Heart left ventricle (tissue), 16 donors: ENCODE measurements around the gene HOXD8. TPM values are rescaled to one million over a fixed set of nuclear protein-coding genes. Genes with fewer than 3 reads are reported as not detected.
A peak's percentile ranks its signal among the peaks of the same experiment; 100 is the strongest.

Experiments
- ATAC-seq, 4 donors: fragments of 200-7000 bp; cut with Tn5 transposase; one replicate each; pipeline ENCODE4 v1.9.1; 2020 to 2022; ENCODE audit warnings: moderate library complexity in 4 of 4, mild to moderate bottlenecking in 3 of 4, moderate number of reproducible peaks in 1 of 4
- DNase-seq, 5 donors: peaks; one replicate each; pipeline ENCODE4 v3.0.0-alpha.2; 2020
- H3K27ac ChIP-seq, 12 donors: fragments of 200-600 bp; sonication (generic) in 4 of 12; one replicate each; pipeline versions ENCODE4 v1.5.0 to v1.8.0; 2016 to 2022; ENCODE audit warnings: mild to moderate bottlenecking in 2 of 12
- H3K27me3 ChIP-seq, 9 donors: fragments of 200-600 bp; sonication (generic) in 2 of 9; one replicate each; pipeline versions ENCODE4 v1.5.1 to v1.8.0; 2016 to 2022; ENCODE audit warnings: mild to moderate bottlenecking in 3 of 9
- H3K36me3 ChIP-seq, 9 donors: fragments of 200-600 bp; sonication (generic) in 2 of 9; one replicate each; pipeline versions ENCODE4 v1.5.0 to v1.8.0; 2018 to 2022; ENCODE audit warnings: mild to moderate bottlenecking in 2 of 9
- H3K4me1 ChIP-seq, 12 donors: fragments of 200-600 bp; sonication (generic) in 4 of 12; one replicate each; pipeline versions ENCODE4 v1.5.0 to v1.8.0; 2016 to 2022; ENCODE audit warnings: mild to moderate bottlenecking in 3 of 12
- H3K4me3 ChIP-seq, 12 donors: fragments of 200-600 bp; sonication (generic) in 4 of 12; one replicate each; pipeline versions ENCODE4 v1.5.0 to v1.8.0; 2017 to 2022; ENCODE audit warnings: mild to moderate bottlenecking in 9 of 12, moderate library complexity in 4 of 12
- H3K9me3 ChIP-seq, 12 donors: fragments of 200-600 bp; sonication (generic) in 4 of 12; one replicate each; pipeline versions ENCODE4 v1.5.0 to v1.8.0; 2016 to 2022; ENCODE audit warnings: mild to moderate bottlenecking in 1 of 12
- CTCF ChIP-seq, 12 donors: fragments of 200-600 bp; sonication (generic) in 4 of 12; IDR thresholded peaks; one replicate each; pipeline versions ENCODE4 v1.5.0 to v1.8.0; 2018 to 2022; ENCODE audit warnings: antibody characterized with exemption in 12 of 12, mild to moderate bottlenecking in 5 of 12
- POLR2A ChIP-seq, 2 donors: fragments of 450-650 bp; IDR thresholded peaks; one replicate each; pipeline ENCODE4 v1.6.1; 2017; ENCODE audit warnings: antibody characterized with exemption in 2 of 2, mild to moderate bottlenecking in 2 of 2, moderate library complexity in 2 of 2
- WGBS, 4 donors: extraction: QIAGEN DNeasy Blood & Tissue Kit in 2 of 4; methylation state at CpG; one replicate each; pipeline versions ENCODE4 v1.1.5 to v1.1.7; 2013 to 2018; 5-methylcytosine and 5-hydroxymethylcytosine counted together
- intact Hi-C, 10 donors: fragments of 100-400 bp; cut with DNase I; formaldehyde crosslinking; loops; one replicate each; pipeline versions ENCODE4 v1.11.1 to v1.14.2; 2022
- polyA plus RNA-seq, 2 donors: library from polyadenylated mRNA; stranded (reverse); fragments of 200-250 nt; gene quantifications; one replicate each; pipeline ENCODE4 v1.2.3, GENCODE V29; 2013
- total RNA-seq, 9 donors: library from RNA; depleted of rRNA in 2 of 9; stranded (reverse); fragments of >200 nt in 2 of 9; fragmentation: NEBNext Ultra II Directional in 3 of 9; extraction: Animal tissue kit (Norgen Biotek cat#: 25700) in 3 of 9; gene quantifications; one replicate each; pipeline versions ENCODE4 v1.1.0 to v1.2.4, GENCODE V29; 2016 to 2023
- donor health status: ischemic (EF 13 %, LVEDD 7.1; RV severe dilation, severe dysfunction).
- donor health status: healthy with polysubstance abuse.
- donor health status: DM: no; HTN: yes; CAD: no.
- donor health status: DM: no; HTN: no; CAD: no.
- donor health status: ischemic (EF 25% LVEDD 6.9; RV normal size, moderate dysfunction).
- donor health status: ischemic (EF 25% LVEDD 5.7; RV mildly dilated, moderate dysfunction).
- donor health status: healthy.
- donor health status: DM: yes; HTN: yes; CAD: no.
- donor health status: ischemic (EF 35%, LVEDD 5.7; RV mildly dilated, moderate dysfunction).
- donor health status: nonischemic (EF 11% LVEDD 7.7; RV severe dilation, severe dysfunction).
- donor health status: DM: yes; HTN: yes; CAD: no.
- donor health status: PGD.
- donor health status: ischemic (EF 29% LVEDD 5.4; RV normal size, mild dysfunction).
- donor health status: nonischemic (EF 23%, LVEDD 6.1; RV moderate dilation, normal function).

HOXD8 gene
- total and polyA plus RNA-seq, 11 donors, result 0.21 to 1.8 (median 0.53) TPM

GRCh38 chr2:176172895-176173566 lies 43.5 kb downstream of the HOXD8 start:
- peaks cover 55 to 100% (median 95%) of the 10 kb centered on the region in 9 donors for H3K27me3 ChIP-seq
- DNase-seq (no peak), ATAC-seq (no peak)
- H3K4me3 ChIP-seq, result no peak overlapping the region
- TF ChIP-seq CTCF (IDR thresholded peaks at IDR 0.05), result no peak
- TF ChIP-seq POLR2A (IDR thresholded peaks at IDR 0.05), result no peak
- peak overlapping the region in 2 of 12 donors; percentile 49 to 76 for H3K27ac ChIP-seq
- peaks cover 0 to 26% (median 0%) of the 10 kb centered on the region in 12 donors for H3K4me1 ChIP-seq
- no peaks in the 10 kb centered on the region for H3K9me3 ChIP-seq
- WGBS, 4 donors, result 26 to 43% (median 37%) methylated on average over 14 of the region's 14 CpGs
- H3K36me3 ChIP-seq, result no peaks in the 10 kb centered on the region
- intact Hi-C loops, result loop anchor here in 1 of 10 donors (10.0 kb wide), 1 partner anchor 92 kb away; the partner anchor contains the start of gene MTX2

- Histone ChIP-seq H3K36me3 (no peaks in the 10 kb centered on the region), H3K4me1 (peaks cover 0 to 31% (median 3%) of the 10 kb centered on the region in 12 donors), H3K4me3 (no peak overlapping the region), H3K27me3 (peaks cover 61 to 100% (median 97%) of the 10 kb centered on the region in 9 donors), H3K27ac (peak overlapping the region in 2 of 12 donors; percentile 49 to 76), H3K9me3 (no peaks in the 10 kb centered on the region)
- WGBS, 4 donors, result 17 to 29% (median 27%) methylated on average over 7 of the region's 7 CpGs
- DNase-seq, result no peak
- ATAC-seq, result no peak
- no peak for TF ChIP-seq CTCF (IDR thresholded peaks at IDR 0.05)
- TF ChIP-seq POLR2A (IDR thresholded peaks at IDR 0.05), result no peak
- intact Hi-C loops, result loop anchor here in 1 of 10 donors (10.0 kb wide), 1 partner anchor 91 kb away; the partner anchor contains the start of gene MTX2
Measured at GRCh38 chr2:176173567-176174381, 44.3 kb downstream of the HOXD8 start.

- ATAC-seq (no peak), DNase-seq (no peak)
- Histone ChIP-seq H3K27ac (peak overlapping the region in 2 of 12 donors; percentile 43 to 76), H3K36me3 (no peaks in the 10 kb centered on the region), H3K4me3 (peak overlapping the region in 1 of 12 donors; percentile 11), H3K4me1 (peaks cover 0 to 31% (median 5%) of the 10 kb centered on the region in 12 donors), H3K27me3 (peaks cover 61 to 100% (median 97%) of the 10 kb centered on the region in 9 donors), H3K9me3 (no peaks in the 10 kb centered on the region)
- TF ChIP-seq POLR2A (IDR thresholded peaks at IDR 0.05) (no peak), CTCF (IDR thresholded peaks at IDR 0.05) (no peak)
- WGBS, 4 donors, result 17 to 30% (median 24%) methylated on average over 9 to 14 of the region's 14 CpGs
- intact Hi-C loops, result loop anchor here in 1 of 10 donors (10.0 kb wide), 1 partner anchor 90 kb away; the partner anchor contains the start of gene MTX2
Measured at GRCh38 chr2:176174382-176174823, 44.9 kb downstream of the HOXD8 start.
